ENCODE data around the gene SLC5A1.

DNA sequence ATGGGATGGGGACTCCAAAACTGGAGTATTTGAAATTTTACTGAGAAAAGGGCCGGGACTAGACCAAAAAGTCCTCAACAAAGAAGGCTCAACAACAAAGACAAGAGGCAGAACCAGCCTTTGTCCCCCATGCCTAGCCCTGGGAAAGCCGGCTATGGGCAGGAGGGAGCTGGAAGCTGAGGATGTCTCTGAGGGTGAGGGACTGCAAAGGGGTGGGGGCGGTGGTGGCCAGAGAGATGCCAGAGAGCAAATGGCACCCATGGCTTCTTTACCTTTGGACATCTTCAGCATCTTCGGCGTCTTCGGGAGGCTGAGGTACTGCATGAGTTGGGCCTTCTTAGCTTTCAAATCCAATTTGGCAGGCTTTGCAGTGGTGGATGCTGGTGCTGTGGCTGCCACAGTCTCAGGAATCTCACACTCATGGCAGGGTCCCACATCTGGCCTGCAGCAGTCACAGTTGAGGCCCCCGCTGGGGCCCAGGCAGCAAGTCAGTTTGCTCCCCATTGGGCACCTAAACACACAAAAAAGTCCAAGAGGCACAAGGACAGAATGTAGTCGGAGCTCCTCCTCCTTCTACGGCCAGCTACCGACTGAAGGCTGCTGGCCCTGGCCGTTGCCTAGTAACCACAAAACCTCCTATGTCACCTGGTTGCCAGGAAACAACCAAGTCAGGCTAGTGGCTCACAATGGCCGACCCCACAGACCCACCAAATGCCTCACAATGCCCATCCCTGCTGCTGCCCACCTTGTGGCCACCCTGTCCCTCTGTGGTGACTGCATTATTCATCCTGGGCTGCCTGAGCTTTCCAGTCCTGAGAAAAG lies 115.9 kb downstream of the SLC5A1 start, which contains the start of gene C22orf42:
- TF ChIP-seq CREB1 (IDR thresholded peaks at IDR 0.05) (no peak), SIRT6 (IDR thresholded peaks at IDR 0.05; ENCODE audit: low read length) (no peak)
- TF ChIP-seq, protein P1, sequence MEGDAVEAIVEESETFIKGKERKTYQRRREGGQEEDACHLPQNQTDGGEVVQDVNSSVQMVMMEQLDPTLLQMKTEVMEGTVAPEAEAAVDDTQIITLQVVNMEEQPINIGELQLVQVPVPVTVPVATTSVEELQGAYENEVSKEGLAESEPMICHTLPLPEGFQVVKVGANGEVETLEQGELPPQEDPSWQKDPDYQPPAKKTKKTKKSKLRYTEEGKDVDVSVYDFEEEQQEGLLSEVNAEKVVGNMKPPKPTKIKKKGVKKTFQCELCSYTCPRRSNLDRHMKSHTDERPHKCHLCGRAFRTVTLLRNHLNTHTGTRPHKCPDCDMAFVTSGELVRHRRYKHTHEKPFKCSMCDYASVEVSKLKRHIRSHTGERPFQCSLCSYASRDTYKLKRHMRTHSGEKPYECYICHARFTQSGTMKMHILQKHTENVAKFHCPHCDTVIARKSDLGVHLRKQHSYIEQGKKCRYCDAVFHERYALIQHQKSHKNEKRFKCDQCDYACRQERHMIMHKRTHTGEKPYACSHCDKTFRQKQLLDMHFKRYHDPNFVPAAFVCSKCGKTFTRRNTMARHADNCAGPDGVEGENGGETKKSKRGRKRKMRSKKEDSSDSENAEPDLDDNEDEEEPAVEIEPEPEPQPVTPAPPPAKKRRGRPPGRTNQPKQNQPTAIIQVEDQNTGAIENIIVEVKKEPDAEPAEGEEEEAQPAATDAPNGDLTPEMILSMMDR (IDR thresholded peaks at IDR 0.05; ENCODE audit: control extremely low read depth in 1 of 3, insufficient read depth in 1 of 3, low read depth in 1 of 3, low read length in 3 of 3), result no peak

Data from H1 (cell line).